CD4-positive, CD25-positive, alpha-beta regulatory T cell (primary cell): ENCODE measurements around the gene GPR78. TPM values are rescaled to one million over a fixed set of nuclear protein-coding genes. Genes with fewer than 3 reads are reported as not detected.
A peak's percentile ranks its signal among the peaks of the same experiment; 100 is the strongest.

Experiments used
- ATAC-seq, 2 donors: fragments of 150-1000 bp; cut with Tn5 transposase; one replicate each; pipeline ENCODE4 v1.10.0; 2021; ENCODE audit warnings: low read depth in 2 of 2, moderate number of reproducible peaks in 2 of 2, moderate library complexity in 1 of 2
- DNase-seq, 3 donors: peaks; one replicate each; pipeline versions ENCODE4 v3.0.0 to v3.0.0-alpha.2; 2012 to 2022; ENCODE audit warnings: mixed read lengths in 1 of 3
- H3K27ac ChIP-seq: one replicate; pipeline ENCODE4 v1.7.0; 2013; ENCODE audit warnings: mild to moderate bottlenecking, low read length; ENCODE audit not compliant: insufficient read depth, poor library complexity, severe bottlenecking
- H3K27me3 ChIP-seq: one replicate; pipeline ENCODE4 v1.7.0; 2013; ENCODE audit warnings: low read length; ENCODE audit not compliant: control insufficient read depth, insufficient read depth
- H3K36me3 ChIP-seq: one replicate; pipeline ENCODE4 v1.7.0; 2013; ENCODE audit warnings: mild to moderate bottlenecking, low read length, moderate library complexity; ENCODE audit not compliant: control insufficient read depth, insufficient read depth
- H3K4me1 ChIP-seq: 2 replicates; pipeline ENCODE4 v1.7.0; 2013; ENCODE audit warnings: mild to moderate bottlenecking, low read length; ENCODE audit not compliant: insufficient read depth, control insufficient read depth, poor library complexity, severe bottlenecking
- H3K4me3 ChIP-seq: one replicate; pipeline ENCODE4 v1.7.0; 2013; ENCODE audit warnings: low read depth, mild to moderate bottlenecking, low read length, moderate library complexity
- H3K9me3 ChIP-seq, 2 experiments: 1 replicate in 1 of 2; 2 replicates in 1 of 2; pipeline ENCODE4 v1.7.0; 2013; ENCODE audit warnings: low read length in 2 of 2, mild to moderate bottlenecking in 1 of 2, moderate library complexity in 1 of 2; ENCODE audit not compliant: control insufficient read depth in 2 of 2
- H3K27ac Mint-ChIP-seq, 3 donors: one replicate each; pipeline ENCODE4 v1.8.0; 2020 to 2022; ENCODE audit warnings: mild to moderate bottlenecking in 3 of 3, mixed read lengths in 3 of 3, moderate library complexity in 2 of 3
- H3K27me3 Mint-ChIP-seq: one replicate; pipeline ENCODE4 v1.8.0; 2022; ENCODE audit warnings: mild to moderate bottlenecking, mixed read lengths
- H3K36me3 Mint-ChIP-seq: one replicate; pipeline ENCODE4 v1.8.0; 2020; ENCODE audit warnings: mixed read lengths
- H3K4me1 Mint-ChIP-seq, 4 donors: one replicate each; pipeline ENCODE4 v1.8.0; 2020 to 2022; ENCODE audit warnings: mixed read lengths in 4 of 4, mild to moderate bottlenecking in 1 of 4
- H3K4me3 Mint-ChIP-seq, 4 donors: one replicate each; pipeline ENCODE4 v1.8.0; 2020 to 2022; ENCODE audit warnings: mild to moderate bottlenecking in 4 of 4, mixed read lengths in 4 of 4, moderate library complexity in 3 of 4
- H3K9me3 Mint-ChIP-seq, 7 donors: one replicate each; pipeline ENCODE4 v1.8.0; 2020 to 2022; ENCODE audit warnings: mixed read lengths in 7 of 7, mild to moderate bottlenecking in 3 of 7, moderate library complexity in 2 of 7
- polyA plus RNA-seq, 4 donors: library from polyadenylated mRNA; unstranded; fragments of 300-500 nt; fragmentation: Illumina TruSeq; gene quantifications; one replicate each; pipeline ENCODE4 v1.2.3, GENCODE V29; 2021
- total RNA-seq: library from RNA; stranded (reverse); gene quantifications from one replicate; pipeline ENCODE4 v1.2.3, GENCODE V29; 2022

The GPR78 gene
- total and polyA plus RNA-seq, 5 donors from 2014 or later = not detected

GRCh38 chr4:8581094-8581861, 1.1 kb downstream of the GPR78 start:
- no peak overlapping the region for H3K27ac Mint-ChIP-seq
- Histone ChIP-seq H3K4me1 (no peaks in the 10 kb centered on the region), H3K9me3 (no peaks in the 10 kb centered on the region), H3K4me3 (no peak overlapping the region), H3K27ac (no peak overlapping the region), H3K27me3 (no peaks in the 10 kb centered on the region), H3K36me3 (no peaks in the 10 kb centered on the region)
- peaks cover 0 to 2% (median 0%) of the 10 kb centered on the region in 4 donors for H3K4me1 Mint-ChIP-seq
- H3K36me3 Mint-ChIP-seq = no peaks in the 10 kb centered on the region
- peaks cover 0 to 2% (median 0%) of the 10 kb centered on the region in 7 donors for H3K9me3 Mint-ChIP-seq
- H3K4me3 Mint-ChIP-seq = no peak overlapping the region
- peaks cover 9% of the 10 kb centered on the region for H3K27me3 Mint-ChIP-seq
- DNase-seq (no peak), ATAC-seq (no peak)

GRCh38 chr4:8582016-8582415, 1.8 kb downstream of the GPR78 start:
- no peak overlapping the region for H3K4me3 ChIP-seq

DNA sequence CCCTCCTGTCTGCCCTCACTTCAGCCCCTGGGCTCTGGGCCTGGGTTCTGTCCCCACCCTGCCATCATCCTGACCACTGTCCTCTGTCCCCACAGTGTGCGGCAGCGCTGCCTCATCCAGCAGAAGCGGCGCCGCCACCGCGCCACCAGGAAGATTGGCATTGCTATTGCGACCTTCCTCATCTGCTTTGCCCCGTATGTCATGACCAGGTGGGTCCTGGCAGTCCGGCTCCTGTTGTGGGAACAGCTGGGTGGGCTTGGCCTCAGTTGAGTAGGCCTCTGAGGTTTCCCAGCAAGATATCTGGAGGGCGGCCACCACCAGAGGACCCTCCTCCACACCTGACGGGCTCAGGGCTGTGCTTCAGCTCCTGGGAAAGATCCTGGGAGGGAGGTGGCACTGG, 2.2 kb downstream of the GPR78 start:
- no peaks in the 10 kb centered on the region for H3K9me3 ChIP-seq
- Mint-ChIP-seq H3K27ac (no peak overlapping the region), H3K9me3 (no peaks in the 10 kb centered on the region)

More at GRCh38 chr4:8582016-8582415, 1.8 kb downstream of the GPR78 start:
- Mint-ChIP-seq H3K9me3 (no peaks in the 10 kb centered on the region), H3K4me1 (peaks cover 0 to 2% (median 0%) of the 10 kb centered on the region in 4 donors), H3K27ac (no peak overlapping the region), H3K4me3 (peak overlapping the region in 1 of 4 donors; percentile 35), H3K36me3 (no peaks in the 10 kb centered on the region), H3K27me3 (peaks cover 9% of the 10 kb centered on the region)
- no peaks in the 10 kb centered on the region for H3K27me3 ChIP-seq
- DNase-seq (no peak), ATAC-seq (no peak)
- H3K27ac ChIP-seq = no peak overlapping the region
- no peaks in the 10 kb centered on the region for H3K9me3 ChIP-seq
- H3K36me3 ChIP-seq = no peaks in the 10 kb centered on the region
- no peaks in the 10 kb centered on the region for H3K4me1 ChIP-seq

DNA sequence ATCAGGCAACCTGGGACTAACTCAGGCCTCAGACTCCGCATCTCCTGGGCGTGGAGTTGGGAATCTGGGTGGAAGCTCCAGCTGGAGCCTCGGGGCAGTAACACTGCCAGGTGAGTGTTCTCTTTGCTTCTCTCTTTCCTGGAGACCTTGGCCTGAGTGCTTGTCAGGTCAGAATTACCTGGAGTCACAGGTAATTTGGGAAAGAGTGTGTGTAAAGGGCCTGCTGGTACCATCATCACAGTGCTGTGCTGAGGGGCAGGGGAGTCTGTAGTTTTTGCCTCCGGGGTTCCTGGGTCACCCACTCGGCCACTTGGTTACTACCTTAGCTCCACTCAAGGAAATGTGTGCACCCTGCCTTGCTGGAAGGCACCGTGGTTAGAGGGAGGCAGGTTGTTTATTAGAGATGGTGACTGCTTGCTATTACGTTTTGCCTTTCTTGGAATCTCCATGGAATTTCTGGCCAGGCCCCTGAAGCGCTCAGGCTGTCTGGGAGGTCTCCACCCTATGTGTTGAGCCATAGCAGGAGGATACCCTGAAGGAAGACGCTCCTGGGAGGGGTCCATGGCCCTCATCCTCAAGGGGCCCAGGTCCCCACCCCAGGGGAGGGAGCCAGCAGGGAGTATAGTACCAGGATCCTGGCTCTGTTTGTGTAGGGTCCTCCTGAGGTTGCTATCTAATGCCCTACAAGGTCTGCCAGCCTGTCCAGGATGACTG, 2.9 kb downstream of the GPR78 start:
- no peaks in the 10 kb centered on the region for H3K36me3 ChIP-seq
- H3K27me3 ChIP-seq = no peaks in the 10 kb centered on the region
- H3K4me3 Mint-ChIP-seq = no peak overlapping the region
- H3K4me1 ChIP-seq = no peaks in the 10 kb centered on the region
- no peaks in the 10 kb centered on the region for H3K9me3 ChIP-seq
- H3K27ac ChIP-seq = no peak overlapping the region
- H3K4me3 ChIP-seq = no peak overlapping the region
- H3K9me3 Mint-ChIP-seq = no peaks in the 10 kb centered on the region
- no peak overlapping the region for H3K27ac Mint-ChIP-seq
- H3K27me3 Mint-ChIP-seq = peaks cover 6% of the 10 kb centered on the region
- peaks cover 0 to 2% (median 0%) of the 10 kb centered on the region in 4 donors for H3K4me1 Mint-ChIP-seq
- H3K36me3 Mint-ChIP-seq = no peaks in the 10 kb centered on the region
- no peak for DNase-seq
- no peak for ATAC-seq

More for the DNA sequence above, 2.2 kb downstream of the GPR78 start:
- peaks cover 0 to 2% (median 0%) of the 10 kb centered on the region in 4 donors for H3K4me1 Mint-ChIP-seq
- Histone ChIP-seq H3K4me1 (no peaks in the 10 kb centered on the region), H3K27me3 (no peaks in the 10 kb centered on the region), H3K4me3 (no peak overlapping the region), H3K36me3 (no peaks in the 10 kb centered on the region), H3K27ac (no peak overlapping the region)
- peaks cover 9% of the 10 kb centered on the region for H3K27me3 Mint-ChIP-seq
- H3K4me3 Mint-ChIP-seq = peak overlapping the region in 1 of 4 donors; percentile 35
- no peaks in the 10 kb centered on the region for H3K36me3 Mint-ChIP-seq
- DNase-seq = no peak
- no peak for ATAC-seq

- peaks cover 0 to 2% (median 0%) of the 10 kb centered on the region in 4 donors for H3K4me1 Mint-ChIP-seq
- no peak overlapping the region for H3K4me3 ChIP-seq
- H3K27ac Mint-ChIP-seq = no peak overlapping the region
- H3K9me3 Mint-ChIP-seq = peaks cover 0 to 2% (median 0%) of the 10 kb centered on the region in 7 donors
- no peaks in the 10 kb centered on the region for H3K27me3 ChIP-seq
- no peaks in the 10 kb centered on the region for H3K4me1 ChIP-seq
- H3K9me3 ChIP-seq = no peaks in the 10 kb centered on the region
- DNase-seq (no peak), ATAC-seq (no peak)
- H3K4me3 Mint-ChIP-seq = no peak overlapping the region
- H3K36me3 ChIP-seq = no peaks in the 10 kb centered on the region
- no peaks in the 10 kb centered on the region for H3K36me3 Mint-ChIP-seq
- no peak overlapping the region for H3K27ac ChIP-seq
- peaks cover 5% of the 10 kb centered on the region for H3K27me3 Mint-ChIP-seq
Observed at GRCh38 chr4:8583655-8584025, 3.4 kb downstream of the GPR78 start.

GRCh38 chr4:8585186-8585585, 5.0 kb downstream of the GPR78 start:
- DNase-seq (no peak), ATAC-seq (no peak)
- Histone ChIP-seq H3K4me1 (no peaks in the 10 kb centered on the region), H3K9me3 (no peaks in the 10 kb centered on the region), H3K27me3 (no peaks in the 10 kb centered on the region), H3K4me3 (no peak overlapping the region), H3K27ac (no peak overlapping the region), H3K36me3 (no peaks in the 10 kb centered on the region)
- Mint-ChIP-seq H3K27ac (no peak overlapping the region), H3K9me3 (peaks cover 0 to 2% (median 0%) of the 10 kb centered on the region in 7 donors), H3K36me3 (no peaks in the 10 kb centered on the region), H3K27me3 (peaks cover 11% of the 10 kb centered on the region), H3K4me1 (no peaks in the 10 kb centered on the region), H3K4me3 (no peak overlapping the region)

DNA sequence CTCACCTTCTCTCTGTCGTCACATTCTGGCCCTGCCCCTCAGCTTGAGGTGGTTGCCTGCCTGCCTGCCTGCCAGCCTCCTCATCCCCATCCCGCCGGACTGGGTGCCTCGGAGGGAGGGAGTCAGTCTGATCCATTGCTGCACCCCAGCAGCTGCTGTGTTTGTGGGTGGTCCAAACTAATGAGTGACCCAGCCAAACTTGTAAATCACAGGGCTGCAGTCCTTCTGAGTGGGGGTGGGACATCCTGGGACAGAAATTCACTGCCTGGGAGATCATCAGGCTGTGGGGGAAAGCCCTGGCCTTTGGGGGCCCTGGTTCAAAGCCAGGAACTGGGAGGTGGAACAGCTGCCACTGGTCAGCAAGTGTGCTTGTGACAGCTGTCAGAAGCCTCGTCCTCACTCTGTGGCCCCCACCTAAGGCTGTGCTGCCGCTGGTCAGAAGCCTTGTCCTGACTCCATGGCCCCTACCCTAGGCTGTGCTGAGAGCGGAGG, 5.6 kb downstream of the GPR78 start:
- DNase-seq = no peak
- Histone ChIP-seq H3K4me3 (no peak overlapping the region), H3K36me3 (no peaks in the 10 kb centered on the region), H3K27me3 (no peaks in the 10 kb centered on the region), H3K27ac (no peak overlapping the region), H3K9me3 (no peaks in the 10 kb centered on the region), H3K4me1 (no peaks in the 10 kb centered on the region)
- Mint-ChIP-seq H3K9me3 (peaks cover 0 to 2% (median 0%) of the 10 kb centered on the region in 7 donors), H3K27me3 (peaks cover 17% of the 10 kb centered on the region), H3K27ac (no peak overlapping the region), H3K4me1 (no peaks in the 10 kb centered on the region), H3K4me3 (no peak overlapping the region), H3K36me3 (no peaks in the 10 kb centered on the region)
- no peak for ATAC-seq
